T-helper 17 cell (primary cell): ENCODE results near the gene NES. TPM values are rescaled to one million over a fixed set of nuclear protein-coding genes. Genes with fewer than 3 reads are reported as not detected.
A peak's percentile ranks its signal among the peaks of the same experiment; 100 is the strongest.

Experiments
- ATAC-seq: fragments of 150-1000 bp; cut with Tn5 transposase; 2 replicates; pipeline ENCODE4 v1.10.0; 2021; ENCODE audit warnings: mild to moderate bottlenecking, moderate library complexity
- DNase-seq, 3 donors: peaks; one replicate each; pipeline versions ENCODE4 v3.0.0 to v3.0.0-alpha.2; 2020 to 2021
- H3K9me3 ChIP-seq: one replicate; pipeline ENCODE4 v1.7.0; 2013; ENCODE audit warnings: low read length, mild to moderate bottlenecking; ENCODE audit not compliant: control insufficient read depth, poor library complexity, severe bottlenecking
- H3K27ac Mint-ChIP-seq: one replicate; pipeline ENCODE4 v1.8.0; 2022; ENCODE audit warnings: mild to moderate bottlenecking, moderate library complexity, mixed read lengths
- H3K27me3 Mint-ChIP-seq: one replicate; pipeline ENCODE4 v1.8.0; 2022; ENCODE audit warnings: mixed read lengths
- H3K36me3 Mint-ChIP-seq: one replicate; pipeline ENCODE4 v1.8.0; 2022; ENCODE audit warnings: low read depth, mixed read lengths
- H3K4me1 Mint-ChIP-seq: one replicate; pipeline ENCODE4 v1.8.0; 2022; ENCODE audit warnings: mild to moderate bottlenecking, mixed read lengths
- H3K4me3 Mint-ChIP-seq: one replicate; pipeline ENCODE4 v1.8.0; 2022; ENCODE audit warnings: mild to moderate bottlenecking, moderate library complexity, mixed read lengths
- total RNA-seq, 4 donors: library from RNA in 2 of 4; stranded (reverse) in 2 of 4; gene quantifications; one replicate each; pipeline ENCODE4 v1.2.3 and lab custom pipeline; 2022 to 2026

NES gene
- total RNA-seq, 2 donors from 2014 or later, result not detected

DNA sequence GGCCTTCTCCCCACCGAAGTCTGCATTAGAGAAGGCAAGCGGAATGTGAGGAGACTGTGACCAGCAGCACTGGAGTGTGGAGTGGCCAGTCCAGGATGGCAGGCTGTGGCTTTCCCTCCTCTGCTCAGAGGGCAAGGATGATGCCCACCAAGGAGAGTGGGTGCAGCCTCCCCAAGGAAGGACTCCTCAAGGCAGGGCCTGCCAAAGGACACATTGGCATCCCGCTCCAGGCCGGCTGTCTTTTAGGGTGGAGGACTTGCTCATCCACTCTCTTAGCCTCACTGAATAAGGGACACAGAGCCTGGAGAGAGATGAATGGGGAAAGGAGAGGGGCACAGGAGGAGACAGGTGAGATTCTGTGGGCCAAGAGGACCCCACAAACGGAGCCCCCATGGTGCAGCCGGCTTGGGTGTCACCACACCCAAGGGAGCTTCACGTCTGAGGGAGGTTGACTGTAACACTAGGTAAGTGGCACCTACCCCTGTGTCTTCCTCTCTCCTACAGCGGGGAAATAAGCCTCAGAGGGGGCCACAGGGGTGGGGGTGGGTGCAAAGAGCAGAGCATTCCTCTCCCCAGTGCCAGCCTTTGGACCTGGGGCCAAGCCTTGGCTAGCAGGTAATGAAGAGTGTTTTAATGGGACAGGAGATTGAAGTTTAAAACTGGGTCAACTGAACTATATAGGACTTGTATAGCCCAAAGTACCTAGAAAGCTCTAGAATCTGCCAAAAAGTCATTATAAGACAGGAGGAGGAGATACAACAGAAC lies 4.2 kb upstream of the NES start:
- Mint-ChIP-seq H3K4me3 (no peak overlapping the region), H3K27ac (no peak overlapping the region), H3K27me3 (peaks cover 59% of the 10 kb centered on the region)

GRCh38 chr1:156680056-156680455 lies 2.8 kb upstream of the NES start:
- H3K4me1 Mint-ChIP-seq, result peaks cover 21% of the 10 kb centered on the region
- H3K27ac Mint-ChIP-seq, result no peak overlapping the region

More for the DNA sequence above, 4.2 kb upstream of the NES start:
- no peak for DNase-seq
- no peak for ATAC-seq
- Mint-ChIP-seq H3K36me3 (peaks cover 7% of the 10 kb centered on the region), H3K4me1 (peaks cover 21% of the 10 kb centered on the region)
- no peaks in the 10 kb centered on the region for H3K9me3 ChIP-seq

DNA sequence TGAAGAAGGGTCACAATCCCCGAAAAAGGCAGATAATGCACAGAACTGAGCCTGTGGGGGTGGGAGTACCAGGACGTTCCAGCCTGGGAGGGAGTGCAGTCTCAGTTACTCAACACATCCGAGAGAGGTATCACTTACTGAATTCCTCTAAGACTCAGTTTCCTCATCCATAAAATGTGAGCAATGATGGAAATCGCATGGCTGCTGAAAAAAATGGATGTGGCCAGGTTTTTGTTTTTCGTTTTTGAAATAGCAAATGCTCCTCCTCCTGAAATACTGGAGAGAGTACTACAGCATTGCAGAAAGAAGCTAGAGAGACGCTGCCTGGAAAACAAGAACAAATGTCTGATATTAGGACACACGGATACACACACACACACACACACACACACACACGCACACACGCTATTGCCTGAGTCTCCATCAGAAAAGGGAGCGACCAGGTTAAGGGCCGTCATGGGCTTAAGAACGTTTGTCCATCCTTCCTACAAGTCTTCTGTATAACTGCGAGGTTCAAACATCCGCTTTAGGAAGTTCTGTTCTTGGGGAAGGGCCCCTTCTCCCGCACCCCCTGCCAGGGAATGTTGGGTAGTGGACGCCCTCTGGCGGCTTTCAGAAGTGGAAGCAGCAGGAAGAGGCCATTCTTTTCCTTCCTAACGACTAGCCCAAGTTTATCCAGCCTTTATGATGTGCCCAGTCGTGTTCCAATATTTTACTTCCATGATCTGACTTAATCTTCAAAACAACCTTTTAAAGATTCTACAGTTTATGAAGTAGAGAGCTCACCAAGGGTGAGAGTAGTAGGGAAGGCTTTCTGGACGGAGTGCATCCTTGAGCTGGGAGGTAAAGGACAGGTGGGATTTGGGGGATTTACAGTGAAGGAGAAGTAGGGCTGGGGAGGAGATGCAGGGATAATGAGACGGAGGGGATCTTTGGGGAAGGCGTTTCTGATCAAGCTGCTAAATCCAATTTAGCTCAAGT lies 699 bp upstream of the NES start:
- H3K9me3 ChIP-seq, result no peaks in the 10 kb centered on the region
- peak overlapping the region; percentile 29 for H3K27ac Mint-ChIP-seq
- DNase-seq (no peak), ATAC-seq (peak; percentile 41)
- H3K27me3 Mint-ChIP-seq, result peaks cover 79% of the 10 kb centered on the region
- peaks cover 11% of the 10 kb centered on the region for H3K4me1 Mint-ChIP-seq
- peaks cover 8% of the 10 kb centered on the region for H3K36me3 Mint-ChIP-seq
- peak overlapping the region; percentile 63 for H3K4me3 Mint-ChIP-seq

More at GRCh38 chr1:156680056-156680455, 2.8 kb upstream of the NES start:
- no peak overlapping the region for H3K4me3 Mint-ChIP-seq
- DNase-seq (no peak), ATAC-seq (no peak)
- H3K27me3 Mint-ChIP-seq, result peaks cover 66% of the 10 kb centered on the region
- H3K36me3 Mint-ChIP-seq, result peaks cover 7% of the 10 kb centered on the region
- H3K9me3 ChIP-seq, result no peaks in the 10 kb centered on the region

GRCh38 chr1:156676114-156676819 lies 940 bp downstream of the NES start:
- H3K27me3 Mint-ChIP-seq, result peaks cover 85% of the 10 kb centered on the region
- H3K4me3 Mint-ChIP-seq, result peak overlapping the region; percentile 25
- no peaks in the 10 kb centered on the region for H3K9me3 ChIP-seq
- no peak overlapping the region for H3K27ac Mint-ChIP-seq
- H3K4me1 Mint-ChIP-seq, result peaks cover 11% of the 10 kb centered on the region
- H3K36me3 Mint-ChIP-seq, result peaks cover 15% of the 10 kb centered on the region
- DNase-seq (no peak), ATAC-seq (no peak)

GRCh38 chr1:156675210-156676113 lies 1.7 kb downstream of the NES start:
- peaks cover 82% of the 10 kb centered on the region for H3K27me3 Mint-ChIP-seq
- no peak for DNase-seq
- H3K36me3 Mint-ChIP-seq, result peaks cover 18% of the 10 kb centered on the region

DNA sequence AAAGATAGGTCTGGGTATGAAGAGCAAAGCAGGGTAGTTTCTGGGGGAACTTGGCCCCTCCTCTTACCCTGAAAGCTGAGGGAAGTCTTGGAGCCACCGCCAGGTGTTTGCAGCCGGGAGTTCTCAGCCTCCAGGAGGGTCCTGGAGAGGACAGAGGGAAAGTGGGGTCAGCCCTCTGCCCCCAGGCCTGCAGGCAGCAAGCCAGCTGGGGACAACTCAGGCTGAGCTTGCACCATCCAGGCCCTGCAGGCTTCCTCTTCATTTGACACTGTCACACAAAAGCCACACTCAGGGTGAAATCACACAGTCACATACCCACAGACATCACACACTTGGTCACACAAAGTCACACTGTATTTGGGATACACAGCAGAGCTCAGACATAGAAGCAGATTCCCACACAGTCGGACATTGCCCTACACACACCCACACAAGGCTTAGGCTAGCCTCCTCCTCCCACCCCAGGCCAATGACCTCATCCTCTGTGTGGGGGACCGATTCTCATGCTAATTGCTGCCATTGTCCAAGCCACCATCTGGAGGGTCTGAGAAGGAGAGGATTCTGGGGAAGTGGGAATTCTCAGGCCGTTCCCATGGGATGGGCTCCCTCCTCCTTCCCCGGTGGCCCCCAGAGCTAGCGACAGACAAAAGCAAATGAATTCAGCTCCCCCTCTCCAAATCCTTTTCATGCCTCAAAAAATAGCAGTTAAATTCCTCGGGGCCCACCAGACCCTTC lies 3.7 kb downstream of the NES start:
- no peak for DNase-seq
- no peak overlapping the region for H3K4me3 Mint-ChIP-seq

More at GRCh38 chr1:156675210-156676113, 1.7 kb downstream of the NES start:
- Mint-ChIP-seq H3K4me1 (peaks cover 11% of the 10 kb centered on the region), H3K27ac (no peak overlapping the region), H3K4me3 (peak overlapping the region; percentile 25)
- no peaks in the 10 kb centered on the region for H3K9me3 ChIP-seq
- no peak for ATAC-seq

GRCh38 chr1:156671804-156672203 lies 5.4 kb downstream of the NES start:
- H3K36me3 Mint-ChIP-seq, result peaks cover 11% of the 10 kb centered on the region
- peaks cover 50% of the 10 kb centered on the region for H3K27me3 Mint-ChIP-seq
- H3K4me1 Mint-ChIP-seq, result peaks cover 2% of the 10 kb centered on the region
- H3K4me3 Mint-ChIP-seq, result no peak overlapping the region
- DNase-seq (no peak), ATAC-seq (no peak)
- H3K27ac Mint-ChIP-seq, result no peak overlapping the region
- no peaks in the 10 kb centered on the region for H3K9me3 ChIP-seq

More for the DNA sequence above, 3.7 kb downstream of the NES start:
- Mint-ChIP-seq H3K36me3 (peaks cover 16% of the 10 kb centered on the region), H3K4me1 (peaks cover 8% of the 10 kb centered on the region), H3K27ac (peak overlapping the region; percentile 19), H3K27me3 (peaks cover 67% of the 10 kb centered on the region)
- ATAC-seq, result no peak
- no peaks in the 10 kb centered on the region for H3K9me3 ChIP-seq

GRCh38 chr1:156670791-156671190 lies 6.4 kb downstream of the NES start:
- peaks cover 11% of the 10 kb centered on the region for H3K36me3 Mint-ChIP-seq
- ATAC-seq (no peak), DNase-seq (no peak)
- H3K4me1 Mint-ChIP-seq, result peaks cover 6% of the 10 kb centered on the region
- H3K27me3 Mint-ChIP-seq, result peaks cover 49% of the 10 kb centered on the region
- no peak overlapping the region for H3K27ac Mint-ChIP-seq
- no peak overlapping the region for H3K4me3 Mint-ChIP-seq
- no peaks in the 10 kb centered on the region for H3K9me3 ChIP-seq

DNA sequence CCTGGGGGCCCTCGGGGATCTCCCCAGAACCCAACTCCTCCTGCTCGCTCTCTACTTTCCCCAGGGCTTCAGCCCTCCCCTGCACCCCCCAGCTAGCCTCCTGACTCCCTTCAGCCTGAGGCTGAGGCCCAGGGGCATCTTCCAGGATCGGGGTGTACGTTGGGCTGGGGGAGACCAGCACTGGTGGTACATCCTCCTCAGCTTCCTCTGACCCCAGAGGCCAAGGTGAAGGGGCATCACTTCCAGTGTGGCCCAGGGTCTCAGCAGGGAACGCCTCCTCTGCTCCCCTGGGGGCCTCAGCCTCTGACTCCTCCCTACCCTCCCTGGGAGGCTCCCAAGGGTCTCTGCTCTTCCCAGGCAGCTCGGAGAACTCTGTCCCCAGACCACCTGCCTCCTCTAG lies 6.8 kb downstream of the NES start:
- Mint-ChIP-seq H3K36me3 (peaks cover 11% of the 10 kb centered on the region), H3K4me3 (no peak overlapping the region), H3K27ac (no peak overlapping the region), H3K27me3 (peaks cover 51% of the 10 kb centered on the region), H3K4me1 (peaks cover 10% of the 10 kb centered on the region)
- DNase-seq (no peak), ATAC-seq (no peak)
- H3K9me3 ChIP-seq, result no peaks in the 10 kb centered on the region

DNA sequence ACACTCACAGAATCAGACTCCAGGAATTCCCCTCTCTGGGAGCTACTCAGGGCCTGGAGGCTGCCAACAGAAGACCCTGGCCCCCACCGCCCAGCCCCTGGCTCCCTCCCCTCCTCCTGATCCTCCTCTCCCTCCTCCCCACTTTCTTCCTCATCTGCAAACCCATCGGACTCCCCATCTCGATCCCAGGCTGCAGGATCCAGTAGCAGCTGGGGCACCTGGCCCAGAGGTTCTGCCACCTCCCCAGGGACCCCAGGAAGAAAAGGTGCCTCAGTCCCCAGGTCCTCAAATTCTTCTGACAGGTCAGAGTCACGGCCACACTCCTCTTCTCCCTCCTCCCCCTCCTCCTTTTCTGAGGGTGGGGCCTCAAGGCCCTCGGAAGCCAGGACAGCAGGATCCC lies 7.4 kb downstream of the NES start:
- no peaks in the 10 kb centered on the region for H3K9me3 ChIP-seq
- Mint-ChIP-seq H3K36me3 (peaks cover 11% of the 10 kb centered on the region), H3K27ac (no peak overlapping the region), H3K27me3 (peaks cover 46% of the 10 kb centered on the region), H3K4me1 (peaks cover 10% of the 10 kb centered on the region), H3K4me3 (no peak overlapping the region)
- ATAC-seq (no peak), DNase-seq (no peak)

DNA sequence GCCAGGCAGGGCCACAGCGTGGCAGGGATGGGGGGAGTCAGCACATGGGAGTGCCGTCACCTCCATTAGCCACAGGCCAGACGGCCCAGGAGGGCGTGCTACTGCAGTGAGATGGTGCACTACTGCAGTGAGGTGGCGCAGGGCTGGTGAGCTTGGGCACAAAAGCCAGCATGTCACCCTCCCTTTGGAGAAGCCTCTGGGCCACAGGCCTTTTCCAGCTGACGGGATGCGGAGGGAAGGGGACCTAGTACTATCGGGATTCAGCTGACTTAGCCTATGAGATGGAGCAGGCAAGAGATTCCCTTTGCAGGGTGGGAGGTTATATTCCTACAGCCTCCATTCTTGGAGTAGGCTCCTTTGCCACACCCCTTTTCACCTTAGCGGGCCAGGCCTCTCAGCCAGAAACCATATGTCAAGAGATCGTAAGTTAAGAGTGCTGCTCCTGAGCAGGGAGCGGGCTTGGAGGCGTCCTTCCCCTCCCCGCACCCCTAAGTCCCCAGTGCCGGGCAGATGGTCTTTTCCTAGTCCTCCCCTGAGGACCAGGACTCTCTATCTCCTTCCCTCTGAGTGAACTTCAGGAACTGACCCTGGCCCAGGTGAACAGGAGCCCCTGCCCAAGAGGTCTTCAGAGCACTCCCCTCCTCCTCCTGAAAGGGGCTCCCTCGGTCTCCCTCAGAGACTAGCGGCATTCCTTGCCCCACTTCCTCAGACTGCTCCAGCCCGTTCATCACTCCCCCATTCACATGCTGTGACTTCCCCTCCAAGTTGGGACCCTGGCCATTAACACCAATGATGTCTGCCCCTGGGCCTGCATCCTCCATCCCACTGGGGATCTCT lies 8.2 kb downstream of the NES start:
- no peak overlapping the region for H3K27ac Mint-ChIP-seq
- H3K4me3 Mint-ChIP-seq, result no peak overlapping the region
- peaks cover 38% of the 10 kb centered on the region for H3K27me3 Mint-ChIP-seq
- peaks cover 11% of the 10 kb centered on the region for H3K36me3 Mint-ChIP-seq
- ATAC-seq, result no peak
- H3K4me1 Mint-ChIP-seq, result peaks cover 8% of the 10 kb centered on the region
- DNase-seq, result no peak
- H3K9me3 ChIP-seq, result no peaks in the 10 kb centered on the region
